ENCODE measurements around the gene MISP.

The MISP gene

GRCh38 chr19:708154-709143 is 42.5 kb upstream of the MISP start, which contains the start of gene PALM:
Gene PALM (plus strand): TSS chr19:708935. CDS start chr19:709147, 212 bp downstream.
- H3K36me3 ChIP-seq (ENCODE audit: control insufficient read depth in 4 of 4, insufficient read depth in 4 of 4, low read length in 3 of 4) = no peaks in the 10 kb centered on the region
- peak in 2 of 3 donors; percentile 50 to 59 for DNase-seq
- no peaks in the 10 kb centered on the region for H3K27me3 ChIP-seq (replicated peaks in 2 of 5; ENCODE audit: control insufficient read depth in 4 of 5, insufficient read depth in 5 of 5, low read length in 4 of 5)
- peak within 1 kb of the TSS; percentile 43 to 74 (median 67) for H3K4me3 ChIP-seq (ENCODE audit: control insufficient read depth in 1 of 7, extremely low read depth in 1 of 7, insufficient read depth in 4 of 7, low read depth in 2 of 7, low read length in 6 of 7)
- H3K4me1 ChIP-seq (ENCODE audit: control extremely low read depth in 1 of 4, control insufficient read depth in 4 of 4, insufficient read depth in 4 of 4, low read length in 3 of 4) = peaks cover 0 to 25% (median 24%) of the 10 kb centered on the region in 4 experiments
- ChIA-PET POLR2A (no interaction called here), CTCF (interaction anchor here (0.8 to 1.8 kb wide), 19 partner anchors 7 to 124 kb away, joined by 3 to 8 read pairs (median 4); no protein-coding TSS in a partner anchor)
- H3K9me3 ChIP-seq (ENCODE audit: control extremely low read depth in 1 of 5, control insufficient read depth in 4 of 5, insufficient read depth in 2 of 5, low read depth in 1 of 5, low read length in 4 of 5) = peaks cover 0 to 2% (median 0%) of the 10 kb centered on the region in 5 experiments
- H3K27ac ChIP-seq (ENCODE audit: insufficient read depth in 1 of 2, low read depth in 1 of 2, low read length in 2 of 2, poor library complexity in 1 of 2, severe bottlenecking in 2 of 2) = no peak within 1 kb of the TSS
- WGBS (ENCODE audit: insufficient coverage) = 36% methylated on average over 23 of the region's 93 CpGs

- Histone ChIP-seq H3K4me1 (ENCODE audit: control extremely low read depth in 1 of 4, control insufficient read depth in 4 of 4, insufficient read depth in 4 of 4, low read length in 3 of 4) (peaks cover 0 to 22% (median 22%) of the 10 kb centered on the region in 4 experiments), H3K27me3 (replicated peaks in 2 of 5; ENCODE audit: control insufficient read depth in 4 of 5, insufficient read depth in 5 of 5, low read length in 4 of 5) (no peaks in the 10 kb centered on the region), H3K36me3 (ENCODE audit: control insufficient read depth in 4 of 4, insufficient read depth in 4 of 4, low read length in 3 of 4) (no peaks in the 10 kb centered on the region), H3K27ac (ENCODE audit: insufficient read depth in 1 of 2, low read depth in 1 of 2, low read length in 2 of 2, poor library complexity in 1 of 2, severe bottlenecking in 2 of 2) (no peak overlapping the region), H3K9me3 (ENCODE audit: control extremely low read depth in 1 of 5, control insufficient read depth in 4 of 5, insufficient read depth in 2 of 5, low read depth in 1 of 5, low read length in 4 of 5) (peaks cover 0 to 2% (median 0%) of the 10 kb centered on the region in 5 experiments), H3K4me3 (ENCODE audit: control insufficient read depth in 1 of 7, extremely low read depth in 1 of 7, insufficient read depth in 4 of 7, low read depth in 2 of 7, low read length in 6 of 7) (peak overlapping the region; percentile 43 to 74 (median 67))
- ChIA-PET CTCF (interaction anchor here (0.7 to 1.7 kb wide), 5 partner anchors 9 to 33 kb away, joined by 3 to 6 read pairs (median 3); no protein-coding TSS in a partner anchor), POLR2A (no interaction called here)
- DNase-seq = no peak
- whole genome bisulfite sequencing (ENCODE audit: insufficient coverage) = 4% methylated on average over 55 of the region's 78 CpGs
Measured at GRCh38 chr19:709196-709964, 41.5 kb upstream of the MISP start.

- Histone ChIP-seq H3K9me3 (ENCODE audit: control extremely low read depth in 1 of 5, control insufficient read depth in 4 of 5, insufficient read depth in 2 of 5, low read depth in 1 of 5, low read length in 4 of 5) (peaks cover 0 to 2% (median 0%) of the 10 kb centered on the region in 5 experiments), H3K27ac (ENCODE audit: insufficient read depth in 1 of 2, low read depth in 1 of 2, low read length in 2 of 2, poor library complexity in 1 of 2, severe bottlenecking in 2 of 2) (no peak overlapping the region), H3K36me3 (ENCODE audit: control insufficient read depth in 4 of 4, insufficient read depth in 4 of 4, low read length in 3 of 4) (no peaks in the 10 kb centered on the region), H3K4me1 (ENCODE audit: control extremely low read depth in 1 of 4, control insufficient read depth in 4 of 4, insufficient read depth in 4 of 4, low read length in 3 of 4) (peaks cover 0 to 18% (median 17%) of the 10 kb centered on the region in 4 experiments), H3K27me3 (replicated peaks in 2 of 5; ENCODE audit: control insufficient read depth in 4 of 5, insufficient read depth in 5 of 5, low read length in 4 of 5) (no peaks in the 10 kb centered on the region), H3K4me3 (ENCODE audit: control insufficient read depth in 1 of 7, extremely low read depth in 1 of 7, insufficient read depth in 4 of 7, low read depth in 2 of 7, low read length in 6 of 7) (peak overlapping the region in 5 of 7 experiments; percentile 61 to 74 (median 68))
- no peak for DNase-seq
- 34% methylated on average over 19 of the region's 27 CpGs for WGBS (ENCODE audit: insufficient coverage)
- CTCF ChIA-PET = interaction anchor here (0.7 to 1.7 kb wide), 3 partner anchors 8 to 32 kb away, joined by 3 to 4 read pairs (median 3); no protein-coding TSS in a partner anchor
- POLR2A ChIA-PET = no interaction called here
Measured at GRCh38 chr19:709965-710571, 40.8 kb upstream of the MISP start.

- Histone ChIP-seq H3K36me3 (ENCODE audit: control insufficient read depth in 4 of 4, insufficient read depth in 4 of 4, low read length in 3 of 4) (no peaks in the 10 kb centered on the region), H3K27ac (ENCODE audit: insufficient read depth in 1 of 2, low read depth in 1 of 2, low read length in 2 of 2, poor library complexity in 1 of 2, severe bottlenecking in 2 of 2) (no peak overlapping the region), H3K9me3 (ENCODE audit: control extremely low read depth in 1 of 5, control insufficient read depth in 4 of 5, insufficient read depth in 2 of 5, low read depth in 1 of 5, low read length in 4 of 5) (peaks cover 0 to 8% (median 6%) of the 10 kb centered on the region in 5 experiments), H3K27me3 (replicated peaks in 2 of 5; ENCODE audit: control insufficient read depth in 4 of 5, insufficient read depth in 5 of 5, low read length in 4 of 5) (no peaks in the 10 kb centered on the region), H3K4me3 (ENCODE audit: control insufficient read depth in 1 of 7, extremely low read depth in 1 of 7, insufficient read depth in 4 of 7, low read depth in 2 of 7, low read length in 6 of 7) (no peak overlapping the region), H3K4me1 (ENCODE audit: control extremely low read depth in 1 of 4, control insufficient read depth in 4 of 4, insufficient read depth in 4 of 4, low read length in 3 of 4) (peaks cover 0 to 18% (median 17%) of the 10 kb centered on the region in 4 experiments)
- no peak for DNase-seq
- WGBS (ENCODE audit: insufficient coverage) = 96% methylated on average over 19 of the region's 21 CpGs
- POLR2A ChIA-PET = no interaction called here
- CTCF ChIA-PET = no interaction called here
Measured at GRCh38 chr19:710767-711166, 40.1 kb upstream of the MISP start.

- ChIA-PET CTCF (no interaction called here), POLR2A (no interaction called here)
- Histone ChIP-seq H3K4me3 (ENCODE audit: control insufficient read depth in 1 of 7, extremely low read depth in 1 of 7, insufficient read depth in 4 of 7, low read depth in 2 of 7, low read length in 6 of 7) (no peak overlapping the region), H3K4me1 (ENCODE audit: control extremely low read depth in 1 of 4, control insufficient read depth in 4 of 4, insufficient read depth in 4 of 4, low read length in 3 of 4) (peaks cover 0 to 18% (median 17%) of the 10 kb centered on the region in 4 experiments), H3K27ac (ENCODE audit: insufficient read depth in 1 of 2, low read depth in 1 of 2, low read length in 2 of 2, poor library complexity in 1 of 2, severe bottlenecking in 2 of 2) (no peak overlapping the region), H3K9me3 (ENCODE audit: control extremely low read depth in 1 of 5, control insufficient read depth in 4 of 5, insufficient read depth in 2 of 5, low read depth in 1 of 5, low read length in 4 of 5) (peaks cover 0 to 9% (median 7%) of the 10 kb centered on the region in 5 experiments), H3K27me3 (replicated peaks in 2 of 5; ENCODE audit: control insufficient read depth in 4 of 5, insufficient read depth in 5 of 5, low read length in 4 of 5) (no peaks in the 10 kb centered on the region), H3K36me3 (ENCODE audit: control insufficient read depth in 4 of 4, insufficient read depth in 4 of 4, low read length in 3 of 4) (no peaks in the 10 kb centered on the region)
- DNase-seq = no peak
- 95% methylated on average over 7 of the region's 8 CpGs for WGBS (ENCODE audit: insufficient coverage)
Measured at GRCh38 chr19:711254-711653, 39.7 kb upstream of the MISP start.

GRCh38 chr19:715347-715746 is 35.6 kb upstream of the MISP start:
- no peak overlapping the region for H3K27ac ChIP-seq (ENCODE audit: insufficient read depth in 1 of 2, low read depth in 1 of 2, low read length in 2 of 2, poor library complexity in 1 of 2, severe bottlenecking in 2 of 2)
- WGBS (ENCODE audit: insufficient coverage) = 98% methylated on average over 3 of the region's 3 CpGs
- peaks cover 0 to 15% (median 8%) of the 10 kb centered on the region in 4 experiments for H3K4me1 ChIP-seq (ENCODE audit: control extremely low read depth in 1 of 4, control insufficient read depth in 4 of 4, insufficient read depth in 4 of 4, low read length in 3 of 4)
- CTCF ChIA-PET = interaction anchor here (0.8 to 1.0 kb wide), 2 partner anchors 8 to 19 kb away, joined by 3 to 4 read pairs; no protein-coding TSS in a partner anchor
- no peak for DNase-seq
- no peak overlapping the region for H3K4me3 ChIP-seq (ENCODE audit: control insufficient read depth in 1 of 7, extremely low read depth in 1 of 7, insufficient read depth in 4 of 7, low read depth in 2 of 7, low read length in 6 of 7)
- peaks cover 0 to 10% (median 0%) of the 10 kb centered on the region in 5 experiments for H3K27me3 ChIP-seq (replicated peaks in 2 of 5; ENCODE audit: control insufficient read depth in 4 of 5, insufficient read depth in 5 of 5, low read length in 4 of 5)
- no peaks in the 10 kb centered on the region for H3K36me3 ChIP-seq (ENCODE audit: control insufficient read depth in 4 of 4, insufficient read depth in 4 of 4, low read length in 3 of 4)
- POLR2A ChIA-PET = interaction anchor here (1.3 kb wide), 1 partner anchor 11 kb away, joined by 3 read pairs; no protein-coding TSS in a partner anchor
- H3K9me3 ChIP-seq (ENCODE audit: control extremely low read depth in 1 of 5, control insufficient read depth in 4 of 5, insufficient read depth in 2 of 5, low read depth in 1 of 5, low read length in 4 of 5) = peaks cover 0 to 9% (median 5%) of the 10 kb centered on the region in 5 experiments
